HG03060 (cell line): ENCODE results near the gene TMEM214.

Source experiments
- ATAC-seq: cut with Tn5 transposase; IDR thresholded peaks from one replicate; pipeline ENCODE4 v1.9.1; 2021; ENCODE audit warnings: low read depth, moderate number of reproducible peaks; ENCODE audit not compliant: unreplicated experiment

The TMEM214 gene

GRCh38 chr2:27038631-27039339, 6.0 kb downstream of the TMEM214 start:
- ATAC-seq: no peak

- no peak for ATAC-seq
Observed at GRCh38 chr2:27039426-27039825, 6.7 kb downstream of the TMEM214 start.

DNA sequence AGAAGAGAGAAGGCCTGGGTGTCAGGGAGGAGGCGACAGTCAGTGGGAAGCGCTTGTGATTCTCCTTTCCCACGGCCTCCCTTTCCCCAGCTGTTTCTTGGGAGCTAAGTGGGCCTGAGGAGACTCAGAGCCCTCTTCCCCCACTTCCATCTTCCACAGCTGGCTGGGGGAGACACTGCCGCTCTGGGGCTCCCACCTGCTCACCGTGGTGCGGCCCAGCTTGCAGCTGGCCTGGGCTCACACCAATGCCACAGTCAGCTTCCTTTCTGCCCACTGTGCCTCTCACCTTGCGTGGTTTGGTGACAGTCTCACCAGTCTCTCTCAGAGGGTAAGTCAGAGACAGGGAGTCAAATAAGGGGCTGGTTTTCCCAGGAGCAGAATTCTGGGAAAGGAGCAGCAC, 7.1 kb downstream of the TMEM214 start:
- ATAC-seq: no peak

DNA sequence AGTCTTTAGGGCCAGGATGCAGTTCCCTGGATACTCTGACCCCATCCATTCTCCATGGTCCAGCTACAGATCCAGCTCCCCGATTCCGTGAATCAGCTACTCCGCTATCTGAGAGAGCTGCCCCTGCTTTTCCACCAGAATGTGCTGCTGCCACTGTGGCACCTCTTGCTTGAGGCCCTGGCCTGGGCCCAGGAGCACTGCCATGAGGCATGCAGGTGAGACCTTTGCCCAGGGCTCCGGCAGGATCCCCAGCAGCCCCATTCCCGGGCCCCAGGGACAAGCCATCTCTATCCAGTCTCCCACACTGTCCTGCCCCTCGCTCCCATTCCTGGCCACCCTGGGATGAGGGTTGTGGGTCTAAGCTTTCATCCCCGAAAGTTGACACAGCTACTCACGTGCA, 7.5 kb downstream of the TMEM214 start:
- no peak for ATAC-seq

GRCh38 chr2:27041752-27042151, 9.0 kb downstream of the TMEM214 start:
- peak; percentile 25 for ATAC-seq

GRCh38 chr2:27042159-27042661, 9.4 kb downstream of the TMEM214 start:
- peak; percentile 53 for ATAC-seq

- ATAC-seq: no peak
Observed at GRCh38 chr2:27042985-27043634, 10.3 kb downstream of the TMEM214 start.

- ATAC-seq: no peak
Observed at GRCh38 chr2:27049422-27050280, 16.9 kb downstream of the TMEM214 start.

DNA sequence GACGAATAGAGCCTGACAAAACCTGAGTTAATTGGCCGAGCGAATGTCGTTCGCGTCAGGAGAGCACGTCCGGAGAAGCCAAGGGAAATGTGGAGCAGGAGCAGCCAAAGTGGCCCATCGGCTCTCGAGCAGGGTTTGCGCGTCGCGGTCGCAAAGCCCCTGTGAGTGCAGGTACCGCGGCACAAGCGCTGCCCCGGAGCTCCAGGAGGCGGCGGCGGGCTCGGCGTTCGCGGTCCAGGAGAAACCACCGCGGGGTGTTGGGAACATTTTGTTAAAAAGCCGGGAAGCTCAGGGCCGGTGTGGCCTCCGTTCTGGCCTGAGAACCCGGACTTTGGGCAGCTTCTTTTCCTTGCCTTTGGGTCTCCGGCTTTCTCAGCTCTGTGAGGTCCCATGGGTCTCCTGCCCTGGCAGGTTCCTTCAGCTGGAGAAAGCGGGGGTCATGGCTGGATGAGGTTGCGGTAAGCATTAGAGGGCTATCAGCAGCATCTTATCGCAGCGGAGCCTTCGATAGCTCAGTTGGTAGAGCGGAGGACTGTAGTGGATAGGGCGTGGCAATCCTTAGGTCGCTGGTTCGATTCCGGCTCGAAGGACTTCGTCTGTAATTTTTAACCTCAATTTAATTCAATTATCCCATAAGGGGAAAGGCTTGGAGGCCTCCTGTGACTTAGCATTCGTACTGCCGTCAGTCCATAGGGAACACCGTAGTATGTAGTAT, 17.7 kb downstream of the TMEM214 start:
- peak; percentile 44 for ATAC-seq

DNA sequence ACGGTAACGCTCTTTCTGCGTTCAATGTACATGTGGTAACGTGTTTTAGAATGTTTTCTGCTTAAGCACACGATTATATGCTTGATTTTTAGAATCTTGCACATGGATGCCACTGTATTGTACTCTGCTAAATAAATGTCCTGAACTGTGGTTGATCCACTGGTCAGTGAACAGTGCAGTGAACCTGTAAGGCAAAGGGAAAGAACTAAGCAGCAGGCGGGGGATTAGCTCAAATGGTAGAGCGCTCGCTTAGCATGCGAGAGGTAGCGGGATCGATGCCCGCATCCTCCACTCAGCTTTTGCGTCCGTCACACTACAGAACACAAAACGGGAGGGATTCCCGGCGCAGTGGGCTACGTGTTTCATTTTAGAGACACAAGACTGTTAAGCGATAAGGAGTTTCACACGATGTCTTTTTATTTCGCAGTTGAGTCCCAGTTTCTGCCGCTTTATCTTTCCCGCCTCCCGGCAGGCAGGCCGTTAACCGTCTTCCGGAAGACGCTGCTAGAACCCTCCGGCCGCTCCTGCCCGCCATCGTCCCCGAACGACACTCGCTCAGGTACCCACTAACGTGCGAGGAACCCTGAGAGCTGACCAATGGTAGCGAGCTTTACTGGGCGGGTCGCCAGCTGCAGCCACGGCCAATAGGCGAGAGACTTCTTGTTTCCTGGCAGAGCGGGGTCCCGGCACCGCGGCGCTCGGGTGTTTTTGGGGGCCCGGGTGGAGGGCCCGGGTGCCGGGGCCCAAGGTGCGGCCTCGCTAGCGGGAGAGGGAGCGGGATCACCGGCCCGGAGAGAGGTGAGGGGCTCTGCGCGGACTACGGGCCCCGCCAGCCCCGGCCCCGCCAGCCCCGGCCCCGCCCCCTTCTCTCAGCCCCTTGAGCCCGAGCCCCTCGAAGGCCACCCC, 18.5 kb downstream of the TMEM214 start, which contains the start of gene AGBL5:
AGBL5 (plus strand) TSS at position 673 of the 906 bp plus-strand sequence. CDS start 1,291 bp downstream, outside the sequence.
- ATAC-seq: peak; percentile 55

- ATAC-seq: no peak
Observed at GRCh38 chr2:27051902-27052645, 19.3 kb downstream of the TMEM214 start.

- ATAC-seq: no peak
Observed at GRCh38 chr2:27053321-27053720, 20.6 kb downstream of the TMEM214 start.

DNA sequence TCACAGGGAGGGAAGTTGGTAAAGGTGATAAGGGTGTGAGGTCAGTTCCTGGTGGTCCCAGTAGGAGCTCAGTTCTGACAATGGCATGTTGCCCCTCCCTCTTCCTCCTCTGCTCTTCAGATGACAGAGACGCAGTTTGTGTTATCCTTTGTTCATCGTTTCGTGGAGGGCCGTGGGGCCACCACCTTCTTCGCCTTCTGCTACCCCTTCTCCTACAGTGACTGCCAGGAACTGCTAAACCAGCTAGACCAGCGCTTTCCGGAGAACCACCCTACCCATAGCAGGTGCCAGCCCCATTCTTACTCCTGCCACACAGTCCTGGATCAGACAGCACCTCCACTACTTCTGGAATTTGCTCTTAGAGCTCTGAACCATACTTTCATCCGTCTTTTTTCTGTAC, 21.0 kb downstream of the TMEM214 start:
- ATAC-seq: no peak

GRCh38 chr2:27054721-27055120, 22.0 kb downstream of the TMEM214 start:
- no peak for ATAC-seq

DNA sequence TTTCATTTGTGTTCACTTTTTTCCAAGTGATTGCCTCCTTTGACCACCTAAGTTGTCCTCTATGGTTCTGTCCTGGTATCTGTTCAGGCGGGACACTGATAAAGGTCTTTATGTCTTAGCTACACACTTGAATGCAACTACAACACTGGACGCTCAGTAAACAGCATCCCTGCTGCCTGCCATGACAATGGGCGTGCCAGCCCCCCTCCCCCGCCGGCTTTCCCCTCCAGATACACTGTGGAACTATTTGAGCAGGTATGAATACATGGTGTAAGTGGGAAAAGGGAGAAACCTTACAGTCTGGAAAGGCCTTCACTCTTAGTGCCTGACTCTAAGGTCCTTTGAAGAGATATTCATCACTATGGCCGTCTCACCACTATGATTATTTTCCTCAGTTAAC, 24.4 kb downstream of the TMEM214 start:
- no peak for ATAC-seq

DNA sequence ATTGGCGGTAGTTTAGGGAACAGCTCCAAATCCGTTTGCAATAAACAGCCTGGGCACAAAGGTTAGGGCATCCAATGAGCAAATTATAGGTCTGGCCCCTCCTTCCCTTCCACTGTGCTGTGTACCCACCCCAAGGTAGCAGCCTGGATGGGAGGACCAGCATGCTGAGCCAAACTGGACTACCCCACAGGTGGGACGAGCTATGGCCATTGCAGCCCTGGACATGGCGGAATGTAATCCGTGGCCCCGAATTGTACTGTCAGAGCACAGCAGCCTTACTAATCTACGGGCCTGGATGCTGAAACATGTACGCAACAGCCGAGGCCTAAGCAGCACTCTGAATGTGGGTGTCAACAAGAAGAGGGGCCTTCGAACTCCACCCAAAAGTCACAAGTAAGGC, 25.4 kb downstream of the TMEM214 start:
- no peak for ATAC-seq

- ATAC-seq: no peak
Observed at GRCh38 chr2:27059141-27059820, 26.5 kb downstream of the TMEM214 start.

GRCh38 chr2:27060323-27060722, 27.6 kb downstream of the TMEM214 start:
- no peak for ATAC-seq
